H9 (cell line): ENCODE results near the gene SNX32. TPM values are rescaled to one million over a fixed set of nuclear protein-coding genes. Genes with fewer than 3 reads are reported as not detected.

Experiments
- DNase-seq: peaks from one replicate; pipeline ENCODE4 v3.0.0-alpha.2; 2017
- H2AFZ ChIP-seq: one replicate; pipeline ENCODE4 v1.6.1; 2013; ENCODE audit warnings: mild to moderate bottlenecking, low read length, control low read depth, moderate library complexity
- H2AK5ac ChIP-seq: 2 replicates; pipeline ENCODE4 v1.6.1; 2013; ENCODE audit warnings: low read length, control low read depth, mixed read lengths; ENCODE audit not compliant: insufficient read length
- H2BK120ac ChIP-seq: one replicate; pipeline ENCODE4 v1.6.1; 2013; ENCODE audit warnings: low read depth, mild to moderate bottlenecking, low read length, control low read depth, inconsistent platforms; ENCODE audit not compliant: poor library complexity, severe bottlenecking
- H2BK12ac ChIP-seq: 2 replicates; pipeline ENCODE4 v1.6.1; 2013; ENCODE audit warnings: low read length, control low read depth, mixed read lengths, low read depth; ENCODE audit not compliant: insufficient read length
- H2BK15ac ChIP-seq: 2 replicates; pipeline ENCODE4 v1.6.1; 2013; ENCODE audit warnings: low read depth, low read length, control low read depth
- H2BK20ac ChIP-seq: one replicate; pipeline ENCODE4 v1.6.1; 2013; ENCODE audit warnings: low read depth, mild to moderate bottlenecking, low read length, control low read depth, inconsistent platforms; ENCODE audit not compliant: poor library complexity, severe bottlenecking
- H2BK5ac ChIP-seq: 2 replicates; pipeline ENCODE4 v1.6.1; 2013; ENCODE audit warnings: low read length, control low read depth, mixed read lengths; ENCODE audit not compliant: insufficient read length
- H3K14ac ChIP-seq: 2 replicates; pipeline ENCODE4 v1.6.1; 2013; ENCODE audit warnings: low read length, control low read depth; ENCODE audit not compliant: insufficient read depth
- H3K18ac ChIP-seq: 2 replicates; pipeline ENCODE4 v1.6.1; 2013; ENCODE audit warnings: low read depth, mild to moderate bottlenecking, mixed read lengths, low read length, control low read depth; ENCODE audit not compliant: insufficient read length
- H3K23ac ChIP-seq: 2 replicates; pipeline ENCODE4 v1.6.1; 2013; ENCODE audit warnings: low read length, control low read depth, mixed read lengths, low read depth; ENCODE audit not compliant: insufficient read length
- H3K23me2 ChIP-seq: 2 replicates; pipeline ENCODE4 v1.6.1; 2013; ENCODE audit warnings: low read depth, mild to moderate bottlenecking, mixed read lengths, low read length, control low read depth; ENCODE audit not compliant: insufficient read length, poor library complexity, severe bottlenecking
- H3K27ac ChIP-seq: 2 replicates; pipeline ENCODE4 v1.5.1; 2013; ENCODE audit warnings: low read length, control low read depth, mixed read lengths, low read depth; ENCODE audit not compliant: insufficient read length
- H3K27me3 ChIP-seq: 2 replicates; pipeline ENCODE4 v1.6.1; 2013; ENCODE audit warnings: low read length, control low read depth, inconsistent platforms; ENCODE audit not compliant: insufficient read depth
- H3K4ac ChIP-seq: 2 replicates; pipeline ENCODE4 v1.6.1; 2013; ENCODE audit warnings: low read depth, mild to moderate bottlenecking, control low read depth, inconsistent platforms, low read length, moderate library complexity
- H3K4me1 ChIP-seq: 2 replicates; pipeline ENCODE4 v1.6.1; 2013; ENCODE audit warnings: low read length, control low read depth, inconsistent platforms; ENCODE audit not compliant: insufficient read depth
- H3K4me2 ChIP-seq: 2 replicates; pipeline ENCODE4 v1.6.1; 2013; ENCODE audit warnings: low read length, control low read depth, mixed read lengths; ENCODE audit not compliant: insufficient read length, insufficient read depth
- H3K56ac ChIP-seq: 2 replicates; pipeline ENCODE4 v1.6.1; 2013; ENCODE audit warnings: low read depth, mild to moderate bottlenecking, mixed read lengths, low read length, control low read depth; ENCODE audit not compliant: insufficient read length
- H3K79me1 ChIP-seq: 2 replicates; pipeline ENCODE4 v1.6.1; 2013; ENCODE audit warnings: low read depth, mild to moderate bottlenecking, moderate library complexity, low read length, control low read depth, inconsistent platforms; ENCODE audit not compliant: insufficient read depth, poor library complexity, severe bottlenecking
- H3K79me2 ChIP-seq: 2 replicates; pipeline ENCODE4 v1.6.1; 2013; ENCODE audit warnings: low read length, control low read depth, inconsistent platforms; ENCODE audit not compliant: insufficient read depth
- H3K9ac ChIP-seq: 2 replicates; pipeline ENCODE4 v1.6.1; 2013; ENCODE audit warnings: low read length, control low read depth, mixed read lengths; ENCODE audit not compliant: insufficient read length; ENCODE audit errors: extremely low read depth
- H3K9me3 ChIP-seq: one replicate; pipeline ENCODE4 v1.6.1; 2013; ENCODE audit warnings: low read depth, low read length, inconsistent platforms; ENCODE audit not compliant: control insufficient read depth
- H3T11ph ChIP-seq: one replicate; pipeline ENCODE4 v1.6.1; 2013; ENCODE audit warnings: mild to moderate bottlenecking, low read length, control low read depth, inconsistent platforms
- H4K20me1 ChIP-seq: one replicate; pipeline ENCODE4 v1.6.1; 2013; ENCODE audit not compliant: control insufficient read depth, insufficient read length, insufficient read depth
- H4K5ac ChIP-seq: 2 replicates; pipeline ENCODE4 v1.6.1; 2013; ENCODE audit warnings: low read depth, mild to moderate bottlenecking, mixed read lengths, low read length, control low read depth; ENCODE audit not compliant: insufficient read length
- H4K8ac ChIP-seq: replicated peaks from 2 replicates; pipeline ENCODE4 v1.6.1; 2013; ENCODE audit warnings: low read length, control low read depth, mixed read lengths, low read depth; ENCODE audit not compliant: insufficient read length
- H4K91ac ChIP-seq: 2 replicates; pipeline ENCODE4 v1.6.1; 2013; ENCODE audit warnings: low read depth, mild to moderate bottlenecking, moderate library complexity, mixed read lengths, low read length, control low read depth; ENCODE audit not compliant: insufficient read length
- H3K27ac Mint-ChIP-seq, 3 experiments: 2 replicates in 2 of 3; 3 replicates in 1 of 3; pipeline ENCODE4 v1.8.0; 2020 to 2021; ENCODE audit warnings: mixed read lengths in 3 of 3, mild to moderate bottlenecking in 1 of 3, moderate library complexity in 1 of 3
- H3K27me3 Mint-ChIP-seq: 2 replicates; pipeline ENCODE4 v1.8.0; 2021; ENCODE audit warnings: low read depth, mild to moderate bottlenecking, moderate library complexity, mixed read lengths
- H3K36me3 Mint-ChIP-seq, 3 experiments: 2 replicates in 2 of 3; 3 replicates in 1 of 3; pipeline ENCODE4 v1.8.0; 2020 to 2021; ENCODE audit warnings: low read depth in 3 of 3, mixed read lengths in 3 of 3; ENCODE audit not compliant: insufficient read depth in 1 of 3
- H3K4me1 Mint-ChIP-seq, 2 experiments: 2 replicates each; pipeline ENCODE4 v1.8.0; 2020; ENCODE audit warnings: mixed read lengths in 2 of 2
- H3K4me3 Mint-ChIP-seq, 2 experiments: 2 replicates in 1 of 2; 3 replicates in 1 of 2; pipeline ENCODE4 v1.8.0; 2020 to 2021; ENCODE audit warnings: mild to moderate bottlenecking in 2 of 2, mixed read lengths in 2 of 2, moderate library complexity in 1 of 2
- H3K9me3 Mint-ChIP-seq, 2 experiments: 2 replicates in 1 of 2; 3 replicates in 1 of 2; pipeline ENCODE4 v1.8.0; 2020; ENCODE audit warnings: mild to moderate bottlenecking in 2 of 2, mixed read lengths in 2 of 2, moderate library complexity in 1 of 2
- CTCF ChIP-seq: fragments of 200-600 bp; sonication (generic); conservative IDR thresholded peaks from 3 replicates; pipeline ENCODE4 v1.8.0; 2021; ENCODE audit warnings: antibody characterized with exemption, mild to moderate bottlenecking
- WGBS: extraction: QIAGEN DNeasy Blood & Tissue Kit; methylation state at CpG from one replicate; pipeline ENCODE4 v1.1.7; 2013; ENCODE audit warnings: missing lambda C conversion rate, low lambda C conversion rate, mixed read lengths; ENCODE audit not compliant: insufficient read length; ENCODE audit errors: extremely low coverage; 5-methylcytosine and 5-hydroxymethylcytosine counted together
- total RNA-seq: library from RNA; stranded (reverse); gene quantifications from 2 replicates; pipeline ENCODE4 v1.2.1, GENCODE V29; 2021

SNX32 gene
- total RNA-seq, 1 experiment from 2014 or later: 1.2 TPM

- Histone ChIP-seq H2BK20ac (no peak overlapping the region), H3K18ac (no peak overlapping the region), H2AK5ac (no peak overlapping the region), H3T11ph (no peak overlapping the region), H3K4me2 (no peak overlapping the region), H3K4me1 (no peaks in the 10 kb centered on the region), H3K23me2 (peaks cover 7% of the 10 kb centered on the region), H3K4ac (no peak overlapping the region), H4K20me1 (no peaks in the 10 kb centered on the region), H2BK5ac (no peak overlapping the region), H3K27me3 (no peaks in the 10 kb centered on the region; the same call in 1 of the 2 replicates), H3K14ac (no peak overlapping the region), H3K56ac (no peak overlapping the region), H2BK120ac (no peak overlapping the region), H4K91ac (no peak overlapping the region), H2BK12ac (no peak overlapping the region), H3K9me3 (no peaks in the 10 kb centered on the region), H4K8ac (no peak overlapping the region), H2BK15ac (no peak overlapping the region), H4K5ac (no peak overlapping the region), H2AFZ (no peak overlapping the region), H3K79me1 (no peaks in the 10 kb centered on the region), H3K23ac (no peak overlapping the region), H3K9ac (no peak overlapping the region), H3K79me2 (no peaks in the 10 kb centered on the region), H3K27ac (no peak overlapping the region)
- Mint-ChIP-seq H3K9me3 (peaks cover 0 to 3% of the 10 kb centered on the region in 2 experiments; a peak in 1 of 5 replicates), H3K27ac (no peak overlapping the region), H3K4me3 (no peak overlapping the region; a peak in 1 of 5 replicates), H3K36me3 (peaks cover 24 to 41% (median 40%) of the 10 kb centered on the region in 3 experiments; a peak in 6 of 7 replicates), H3K4me1 (peaks cover 21 to 22% of the 10 kb centered on the region in 2 experiments), H3K27me3 (peaks cover 4% of the 10 kb centered on the region)
- no CpG with 5 or more reads among the region's 18 CpGs for WGBS
- no peak for TF ChIP-seq CTCF
- DNase-seq: no peak
Observed at GRCh38 chr11:65864706-65865471, 31.1 kb downstream of the SNX32 start.
